HG03039 (cell line): ENCODE measurements around the gene ZNF311.
"Not testable (repeated sequence)": the region's sequence is repeated elsewhere in the genome, so short reads cannot be mapped to it uniquely, and the experiment has no call there.

Experiments
- ATAC-seq: cut with Tn5 transposase; IDR thresholded peaks from one replicate; pipeline ENCODE4 v1.9.1; 2021; ENCODE audit warnings: mild to moderate bottlenecking, moderate library complexity; ENCODE audit not compliant: unreplicated experiment

The ZNF311 gene

GRCh38 chr6:28983838-28984237 lies 21.3 kb downstream of the ZNF311 start:
- ATAC-seq: no peak

DNA sequence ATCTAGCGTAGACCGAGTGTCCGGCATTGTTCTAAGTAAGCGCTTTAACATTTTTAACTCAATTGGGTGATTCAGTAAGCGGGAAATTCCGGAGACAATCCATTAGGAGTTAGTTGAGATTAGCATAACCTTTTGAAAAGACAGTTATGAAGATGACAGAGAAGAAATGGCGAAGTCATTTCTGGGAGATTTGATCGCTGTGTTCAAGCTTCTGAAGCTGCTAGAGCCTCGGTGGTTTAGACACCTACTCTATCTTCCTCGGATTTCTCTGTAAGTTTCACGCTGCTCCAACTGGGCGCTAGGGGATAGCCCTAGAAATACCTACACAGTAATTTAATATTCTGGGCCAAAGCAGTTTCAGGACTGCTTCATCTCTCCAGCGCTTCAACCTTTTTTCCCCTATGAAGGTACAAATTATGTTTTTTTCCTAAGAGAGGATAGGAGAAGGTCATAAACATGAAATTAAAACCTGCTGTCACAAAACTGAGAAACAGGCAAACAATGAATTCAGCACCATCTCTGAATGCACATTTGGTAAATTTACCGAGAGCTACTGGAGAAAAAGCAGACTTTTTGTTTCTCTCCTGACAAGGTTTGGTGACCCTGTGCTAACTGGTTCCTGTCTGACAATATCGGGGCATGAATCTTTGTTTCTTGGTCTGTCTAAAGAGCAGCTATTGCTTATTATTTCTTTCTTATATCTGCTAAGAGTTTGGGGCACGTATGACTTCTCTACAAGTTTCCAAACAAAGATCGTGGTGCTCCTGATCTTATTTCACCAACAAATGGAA lies 22.4 kb downstream of the ZNF311 start:
- ATAC-seq: no peak

DNA sequence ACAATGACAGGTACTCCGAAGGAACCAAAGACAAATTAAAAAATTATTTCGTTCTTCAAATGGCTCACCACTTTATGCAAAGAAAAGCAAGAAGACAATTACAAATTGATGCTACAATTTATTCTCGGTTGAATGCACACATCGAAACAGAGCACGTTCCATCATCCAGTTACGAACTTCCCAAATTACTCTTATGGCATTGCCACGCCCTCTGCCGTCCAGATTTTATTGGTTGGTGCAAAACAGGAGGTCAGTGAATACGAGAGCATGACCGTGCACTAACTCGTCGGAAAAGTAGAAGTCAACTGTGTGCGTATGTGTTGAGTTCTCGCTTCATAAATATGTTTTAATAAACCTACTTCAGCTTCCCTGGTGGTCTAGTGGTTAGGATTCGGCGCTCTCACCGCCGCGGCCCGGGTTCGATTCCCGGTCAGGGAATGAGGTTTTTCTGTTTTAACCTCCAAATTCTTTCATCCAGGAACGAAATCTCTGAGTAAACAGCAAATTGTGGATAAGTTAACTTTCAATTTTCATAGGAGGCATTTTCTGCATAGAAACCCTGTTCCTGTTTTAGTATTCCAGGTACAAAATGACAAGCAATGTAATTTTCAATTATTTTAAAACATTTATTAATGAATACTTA lies 23.2 kb downstream of the ZNF311 start:
- ATAC-seq: peak; percentile 43

DNA sequence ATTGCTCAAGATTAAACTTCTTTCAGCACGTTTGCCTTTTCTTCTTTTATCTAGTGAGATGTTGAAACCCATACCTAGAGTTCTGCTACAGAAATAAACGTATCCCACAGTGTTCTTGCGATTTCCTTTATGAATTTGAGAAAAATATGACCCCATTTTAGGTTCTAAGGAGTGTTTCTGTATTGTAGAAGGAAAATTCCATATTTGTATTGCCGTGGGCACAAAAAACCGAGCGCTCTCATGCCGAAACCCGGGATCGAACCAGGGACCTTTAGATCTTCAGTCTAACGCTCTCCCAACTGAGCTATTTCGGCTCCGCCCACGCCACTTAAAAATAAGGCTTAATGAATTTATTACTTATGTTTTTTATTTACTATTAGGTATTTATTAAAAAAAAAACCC lies 23.7 kb downstream of the ZNF311 start:
- peak; percentile 26 for ATAC-seq

DNA sequence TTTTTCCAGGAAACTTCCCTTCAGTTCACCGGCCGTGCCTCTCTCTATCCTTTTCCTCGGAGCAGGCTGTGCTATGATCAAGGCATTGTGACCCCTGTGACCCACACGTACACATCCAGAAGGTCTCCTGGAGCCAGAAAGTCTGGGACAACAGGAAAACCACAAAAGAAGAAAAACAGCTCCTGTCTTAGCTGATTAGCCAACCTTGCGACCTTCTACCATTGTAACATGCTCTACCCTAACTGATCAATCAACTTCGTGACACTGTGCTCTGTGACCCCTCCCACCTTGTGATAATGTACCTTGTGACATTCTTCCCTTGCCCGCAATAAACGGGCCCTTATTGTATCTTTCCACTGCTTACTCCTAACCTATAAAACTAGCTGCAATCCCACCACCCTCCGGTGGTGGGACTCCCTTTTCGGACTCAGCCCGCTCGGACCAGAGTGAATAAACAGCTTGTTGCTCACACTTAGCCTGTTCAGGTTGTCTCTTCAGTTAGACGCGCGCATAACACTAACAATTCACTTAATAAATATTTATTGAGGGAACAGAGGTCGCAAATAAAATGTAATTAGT lies 24.2 kb downstream of the ZNF311 start:
- peak; percentile 30 for ATAC-seq

DNA sequence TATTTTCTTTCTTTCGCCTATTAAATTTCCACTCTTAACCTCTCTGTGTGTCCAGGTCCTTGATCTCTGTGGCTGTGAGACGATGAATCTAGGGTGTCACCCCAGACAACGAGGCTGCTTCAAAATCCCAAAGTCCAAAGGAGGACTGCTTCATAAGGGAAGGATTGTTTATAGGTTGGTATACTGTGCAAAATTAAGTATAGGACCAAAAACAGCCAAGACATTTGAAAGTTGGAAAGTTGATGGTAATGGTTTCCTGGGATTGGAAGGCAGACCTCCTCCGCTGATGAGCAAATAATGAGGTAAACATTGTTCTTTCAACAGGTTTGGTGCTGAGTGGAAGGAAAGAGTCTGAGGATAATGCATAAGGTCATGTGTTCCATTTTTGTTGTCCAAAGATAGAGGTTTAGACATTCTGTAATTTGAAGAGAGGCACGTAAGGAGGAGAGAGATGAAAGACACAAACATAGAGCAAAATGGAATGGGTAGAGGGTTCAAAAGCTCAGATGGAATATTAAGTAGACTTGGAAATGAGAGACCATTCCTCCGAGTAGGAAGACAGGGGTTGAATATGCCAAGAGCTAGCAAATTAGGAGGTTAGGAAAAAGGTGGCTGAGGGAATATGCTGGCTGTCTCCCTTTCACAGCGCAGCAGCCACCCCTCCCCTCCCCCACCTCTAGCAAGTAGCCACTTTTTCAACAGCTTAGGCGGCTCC lies 24.8 kb downstream of the ZNF311 start:
- no peak for ATAC-seq

DNA sequence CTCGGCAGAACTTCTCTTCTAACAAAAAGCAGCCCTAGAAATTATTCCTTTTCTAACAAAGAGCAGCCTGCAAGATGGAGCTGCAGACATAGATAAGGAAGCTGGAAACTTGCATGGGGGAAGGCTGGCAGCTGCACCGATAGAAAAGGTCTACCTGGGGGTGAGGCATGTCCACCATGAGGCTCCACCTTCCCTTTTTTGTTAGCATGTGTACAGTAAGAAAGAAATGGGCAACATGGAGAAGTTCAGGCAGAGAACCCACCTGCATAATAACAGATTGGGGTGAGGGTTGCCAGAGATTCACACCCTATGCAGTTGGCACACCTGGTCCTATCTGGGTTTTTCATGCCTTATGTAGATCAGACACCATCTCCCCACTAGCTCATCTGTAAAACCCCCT lies 25.4 kb downstream of the ZNF311 start:
- ATAC-seq: no peak

DNA sequence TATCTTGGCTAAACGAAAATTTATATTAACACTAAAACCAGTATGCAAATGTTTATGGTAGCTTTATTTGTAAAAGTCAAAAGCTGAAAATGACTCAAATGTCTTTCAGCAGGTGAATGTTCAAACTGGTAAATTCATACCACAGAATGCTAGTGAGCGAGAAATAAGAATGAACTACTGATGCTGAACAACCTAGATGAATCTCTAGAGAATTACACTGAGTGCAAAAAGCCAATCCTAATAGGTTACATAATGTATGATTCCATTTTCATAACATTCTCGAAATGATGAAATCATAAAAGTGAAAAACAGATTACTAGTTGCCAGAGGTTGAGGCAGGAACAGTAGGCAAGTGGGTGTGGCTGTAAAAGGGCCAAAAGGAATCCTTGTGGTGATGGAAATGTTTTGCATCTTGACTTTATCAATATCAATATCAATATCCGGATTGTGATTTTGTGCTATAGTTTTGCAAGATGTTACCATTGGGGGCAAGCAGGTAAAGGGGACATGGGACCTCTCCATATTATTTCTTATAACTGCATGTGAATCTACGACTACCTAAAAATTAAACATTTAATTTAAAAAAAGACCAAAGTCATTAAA lies 26.1 kb downstream of the ZNF311 start:
- ATAC-seq: no peak

DNA sequence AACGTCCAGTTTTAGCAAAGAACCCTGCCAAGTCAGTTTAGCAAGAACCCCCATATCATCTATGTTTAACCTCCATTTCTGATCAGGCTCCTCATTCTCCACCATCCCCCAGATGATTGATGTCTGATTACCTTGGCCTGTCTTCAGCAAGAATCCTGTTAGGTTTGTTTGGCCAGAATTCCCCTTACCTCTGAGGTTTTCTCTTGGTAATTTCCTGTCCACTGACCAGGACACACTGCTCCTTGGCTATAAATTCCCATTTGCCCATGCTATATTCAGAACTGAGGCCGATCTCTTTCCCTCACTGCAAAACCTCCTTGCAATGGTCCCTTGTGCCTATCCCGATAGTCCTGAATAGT lies 27.0 kb downstream of the ZNF311 start:
- no peak for ATAC-seq

- ATAC-seq: no peak
Measured at GRCh38 chr6:28977341-28978132, 27.6 kb downstream of the ZNF311 start.

GRCh38 chr6:28976677-28977076 lies 28.4 kb downstream of the ZNF311 start:
- no peak for ATAC-seq

DNA sequence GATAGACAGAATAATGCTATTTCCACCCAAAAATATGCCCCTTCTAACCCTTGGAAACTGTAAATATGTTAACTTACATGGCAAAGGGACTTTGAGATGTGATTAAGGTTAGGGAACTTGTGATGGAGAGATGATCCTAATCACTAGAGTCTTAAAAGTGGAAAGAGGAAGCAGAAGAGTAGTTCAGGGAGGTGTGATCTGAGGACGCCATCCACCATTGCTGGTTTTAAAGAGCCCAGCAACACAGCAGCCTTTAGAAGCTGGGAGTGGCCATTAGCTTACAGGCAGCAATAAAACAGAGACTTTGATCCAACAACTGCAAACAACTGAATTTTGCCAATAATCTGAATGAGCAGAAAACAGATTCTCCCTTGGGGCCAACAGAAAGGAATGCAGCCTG lies 30.6 kb downstream of the ZNF311 start:
- ATAC-seq: no peak

- ATAC-seq: not testable (repeated sequence)
Measured at GRCh38 chr6:28970056-28970455, 35.1 kb downstream of the ZNF311 start.

DNA sequence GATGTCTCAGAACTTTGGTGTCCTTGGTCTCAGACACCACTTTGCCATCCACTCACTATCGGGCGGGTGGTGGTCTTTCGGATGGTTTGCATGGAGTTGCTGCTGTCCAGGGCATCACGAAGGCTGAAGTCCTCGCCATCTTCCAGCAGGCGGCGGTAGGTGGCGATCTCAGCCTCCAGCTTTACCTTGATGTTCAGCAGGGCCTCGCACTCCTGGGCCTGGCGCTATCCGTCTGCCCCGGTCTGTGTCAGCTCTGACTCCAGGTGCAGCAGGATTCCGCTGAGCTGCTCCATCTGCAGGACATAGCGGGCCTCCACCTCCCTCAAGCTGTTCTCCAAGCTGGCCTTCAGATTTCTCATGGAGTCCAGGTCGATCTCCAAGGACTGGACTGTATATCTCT lies 36.0 kb downstream of the ZNF311 start:
- ATAC-seq: no peak

- no peak for ATAC-seq
Measured at GRCh38 chr6:28968476-28968875, 36.6 kb downstream of the ZNF311 start.

- ATAC-seq: no peak
Measured at GRCh38 chr6:28965706-28966105, 39.4 kb downstream of the ZNF311 start.

- no peak for ATAC-seq
Measured at GRCh38 chr6:28960846-28961500, 44.1 kb downstream of the ZNF311 start.

- not testable (repeated sequence) for ATAC-seq
Measured at GRCh38 chr6:28958561-28959243, 46.4 kb downstream of the ZNF311 start.

DNA sequence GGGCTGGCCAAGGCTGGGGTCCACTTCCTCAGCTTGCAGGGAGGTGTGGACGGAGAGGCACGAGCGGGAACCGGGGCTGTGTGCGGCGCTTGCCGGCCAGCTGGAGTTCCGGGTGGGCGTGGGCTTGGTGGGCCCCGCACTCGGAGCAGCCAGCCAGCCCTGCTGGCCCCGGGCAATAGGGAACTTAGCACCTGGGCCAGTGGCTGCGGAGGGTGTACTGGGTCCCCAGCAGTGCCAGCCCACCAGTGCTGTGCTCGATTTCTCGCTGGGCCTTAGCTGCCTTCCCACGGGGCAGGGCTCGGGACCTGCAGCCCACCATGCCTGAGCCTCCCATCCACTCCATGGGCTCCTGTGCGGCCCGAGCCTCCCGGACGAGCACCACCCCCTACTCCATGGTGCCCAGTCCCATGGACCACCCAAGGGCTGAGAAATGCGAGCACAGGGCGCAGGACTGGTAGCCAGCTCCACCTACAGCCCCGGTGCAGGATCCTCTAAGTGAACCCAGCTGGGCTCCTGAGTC lies 47.3 kb downstream of the ZNF311 start:
- ATAC-seq: not testable (repeated sequence)
